ENCODE data around the gene CC2D1A. TPM values are rescaled to one million over a fixed set of nuclear protein-coding genes. Genes with fewer than 3 reads are reported as not detected.
"Not testable (repeated sequence)": the region's sequence is repeated elsewhere in the genome, so short reads cannot be mapped to it uniquely, and the experiment has no call there.

Gene CC2D1A
- total and polyA plus RNA-seq, 4 donors, result 19.3 to 39.5 (median 29.4) TPM

GRCh38 chr19:13918726-13919411 lies 12.9 kb downstream of the CC2D1A start:
- H3K9me3 ChIP-seq (ENCODE audit: control insufficient read depth in 4 of 4, insufficient read depth in 3 of 4, low read length in 3 of 4), result peaks cover 0 to 6% (median 0%) of the 10 kb centered on the region in 4 donors
- H3K36me3 ChIP-seq (ENCODE audit: control insufficient read depth in 4 of 4, insufficient read depth in 4 of 4, low read length in 4 of 4), result peaks cover 7 to 48% (median 18%) of the 10 kb centered on the region in 4 donors
- no peaks in the 10 kb centered on the region for H3K27me3 ChIP-seq (ENCODE audit: control insufficient read depth in 3 of 3, insufficient read depth in 3 of 3, low read length in 2 of 3)
- H3K4me3 ChIP-seq, result no peak overlapping the region
- H3K4me1 ChIP-seq (ENCODE audit: control insufficient read depth in 5 of 5, insufficient read depth in 5 of 5, low read length in 5 of 5), result no peaks in the 10 kb centered on the region
- no peak overlapping the region for H3K9ac ChIP-seq (ENCODE audit: insufficient read depth in 1 of 2, low read length in 2 of 2)
- no peak for ATAC-seq (ENCODE audit: insufficient read depth, low FRiP score)
- no peak for TF ChIP-seq CTCF (IDR thresholded peaks at IDR 0.05; ENCODE audit: control extremely low read depth, extremely low read depth)
- H3K27ac ChIP-seq (ENCODE audit: low read depth in 1 of 2, low read length in 1 of 2), result no peak overlapping the region
- 92 to 94% methylated on average over 34 of the region's 34 CpGs for WGBS, 2 donors
- no peak for DNase-seq

GRCh38 chr19:13920524-13920923 lies 14.5 kb downstream of the CC2D1A start:
- 98 to 99% methylated on average over 11 of the region's 11 CpGs for WGBS, 2 donors
- Histone ChIP-seq H3K4me1 (ENCODE audit: control insufficient read depth in 5 of 5, insufficient read depth in 5 of 5, low read length in 5 of 5) (no peaks in the 10 kb centered on the region), H3K27ac (ENCODE audit: low read depth in 1 of 2, low read length in 1 of 2) (no peak overlapping the region), H3K9ac (ENCODE audit: insufficient read depth in 1 of 2, low read length in 2 of 2) (no peak overlapping the region), H3K36me3 (ENCODE audit: control insufficient read depth in 4 of 4, insufficient read depth in 4 of 4, low read length in 4 of 4) (peaks cover 4 to 46% (median 18%) of the 10 kb centered on the region in 4 donors), H3K27me3 (ENCODE audit: control insufficient read depth in 3 of 3, insufficient read depth in 3 of 3, low read length in 2 of 3) (no peaks in the 10 kb centered on the region), H3K9me3 (ENCODE audit: control insufficient read depth in 4 of 4, insufficient read depth in 3 of 4, low read length in 3 of 4) (peaks cover 0 to 6% (median 0%) of the 10 kb centered on the region in 4 donors), H3K4me3 (no peak overlapping the region)
- TF ChIP-seq CTCF (IDR thresholded peaks at IDR 0.05; ENCODE audit: control extremely low read depth, extremely low read depth), result no peak
- DNase-seq (no peak), ATAC-seq (ENCODE audit: insufficient read depth, low FRiP score) (no peak)

GRCh38 chr19:13920940-13921747 lies 15.1 kb downstream of the CC2D1A start:
- peak in 2 of 3 donors; percentile 26 to 37 for DNase-seq
- ATAC-seq (ENCODE audit: insufficient read depth, low FRiP score), result peak; percentile 59
- no peak overlapping the region for H3K27ac ChIP-seq (ENCODE audit: low read depth in 1 of 2, low read length in 1 of 2)
- H3K9ac ChIP-seq (ENCODE audit: insufficient read depth in 1 of 2, low read length in 2 of 2), result no peak overlapping the region
- H3K9me3 ChIP-seq (ENCODE audit: control insufficient read depth in 4 of 4, insufficient read depth in 3 of 4, low read length in 3 of 4), result peaks cover 0 to 6% (median 0%) of the 10 kb centered on the region in 4 donors
- H3K36me3 ChIP-seq (ENCODE audit: control insufficient read depth in 4 of 4, insufficient read depth in 4 of 4, low read length in 4 of 4), result peaks cover 4 to 45% (median 16%) of the 10 kb centered on the region in 4 donors
- TF ChIP-seq CTCF (IDR thresholded peaks at IDR 0.05; ENCODE audit: control extremely low read depth, extremely low read depth), result no peak
- H3K4me1 ChIP-seq (ENCODE audit: control insufficient read depth in 5 of 5, insufficient read depth in 5 of 5, low read length in 5 of 5), result no peaks in the 10 kb centered on the region
- WGBS, 2 donors, result 96 to 97% methylated on average over 2 of the region's 2 CpGs
- no peak overlapping the region for H3K4me3 ChIP-seq
- H3K27me3 ChIP-seq (ENCODE audit: control insufficient read depth in 3 of 3, insufficient read depth in 3 of 3, low read length in 2 of 3), result no peaks in the 10 kb centered on the region

GRCh38 chr19:13922118-13922517 lies 16.1 kb downstream of the CC2D1A start:
- not testable (repeated sequence) for DNase-seq; ATAC-seq (ENCODE audit: insufficient read depth, low FRiP score); H3K4me1 ChIP-seq (ENCODE audit: control insufficient read depth in 5 of 5, insufficient read depth in 5 of 5, low read length in 5 of 5); H3K27ac ChIP-seq (ENCODE audit: low read depth in 1 of 2, low read length in 1 of 2); H3K4me3 ChIP-seq; H3K27me3 ChIP-seq (ENCODE audit: control insufficient read depth in 3 of 3, insufficient read depth in 3 of 3, low read length in 2 of 3); H3K9me3 ChIP-seq (ENCODE audit: control insufficient read depth in 4 of 4, insufficient read depth in 3 of 4, low read length in 3 of 4); H3K9ac ChIP-seq (ENCODE audit: insufficient read depth in 1 of 2, low read length in 2 of 2)
- 97 to 98% methylated on average over 6 of the region's 6 CpGs for WGBS, 2 donors
- peaks cover 4 to 49% (median 16%) of the 10 kb centered on the region in 4 donors for H3K36me3 ChIP-seq (ENCODE audit: control insufficient read depth in 4 of 4, insufficient read depth in 4 of 4, low read length in 4 of 4)

Data from lung (tissue), 12 donors.